IMR-90 (cell line): ENCODE results near the gene USP10. TPM values are rescaled to one million over a fixed set of nuclear protein-coding genes. Genes with fewer than 3 reads are reported as not detected.

Experiments used
- ATAC-seq: fragments of 200-7000 bp; cut with Tn5 transposase; 2 replicates; pipeline ENCODE4 v1.9.1; 2020; ENCODE audit warnings: low read depth, mild to moderate bottlenecking, moderate library complexity
- BruUV-seq: library from RNA; stranded (reverse); fragments of 400-500 nt; replicated peaks from 2 replicates; lab custom pipeline; 2021; lab: Mats Ljungman, UMichigan
- CTCF ChIA-PET: fragments of 300-600 bp; formaldehyde crosslinking; extraction: SDS; loops from one replicate; lab custom pipeline; 2021; ENCODE audit warnings: antibody characterized with exemption; lab: Yijun Ruan, JAX
- POLR2A ChIA-PET: fragments of 300-600 bp; sonication (Branson Sonifier 250); formaldehyde crosslinking; loops from one replicate; lab custom pipeline; 2022; ENCODE audit warnings: antibody characterized with exemption; ENCODE audit not compliant: unreplicated experiment; lab: Charles Lee
- DNase-seq: peaks from one replicate; pipeline ENCODE4 v3.0.0; 2013
- H2AFZ ChIP-seq: replicated peaks from 2 replicates; pipeline ENCODE3; 2013; ENCODE audit warnings: low read length, mild to moderate bottlenecking; ENCODE audit not compliant: poor library complexity
- H2AK5ac ChIP-seq: 2 replicates; pipeline ENCODE4 v1.6.1; 2013; ENCODE audit warnings: low read depth, low read length, inconsistent platforms
- H2AK9ac ChIP-seq: replicated peaks from 2 replicates; pipeline ENCODE3; 2013; ENCODE audit warnings: mild to moderate bottlenecking, low read depth, low read length, moderate library complexity; ENCODE audit not compliant: poor library complexity
- H2BK120ac ChIP-seq: 2 replicates; pipeline ENCODE4 v1.6.1; 2013; ENCODE audit warnings: low read depth, low read length, inconsistent platforms
- H2BK15ac ChIP-seq: 3 replicates; pipeline ENCODE4 v1.6.1; 2013; ENCODE audit warnings: low read depth, low read length, inconsistent platforms
- H2BK20ac ChIP-seq: 2 replicates; pipeline ENCODE4 v1.6.1; 2013; ENCODE audit warnings: low read depth, mild to moderate bottlenecking, inconsistent platforms, low read length, moderate library complexity
- H2BK5ac ChIP-seq: 2 replicates; pipeline ENCODE4 v1.6.1; 2013; ENCODE audit warnings: mild to moderate bottlenecking, low read depth, low read length, inconsistent platforms; ENCODE audit not compliant: poor library complexity, severe bottlenecking
- H3K14ac ChIP-seq: replicated peaks from 2 replicates; pipeline ENCODE4 v1.6.1; 2013; ENCODE audit warnings: low read depth, low read length, inconsistent platforms
- H3K18ac ChIP-seq: 2 replicates; pipeline ENCODE4 v1.6.1; 2013; ENCODE audit warnings: low read depth, low read length, control low read depth
- H3K23ac ChIP-seq: 2 replicates; pipeline ENCODE4 v1.6.1; 2013; ENCODE audit warnings: low read depth, low read length, inconsistent platforms
- H3K27ac ChIP-seq: 2 replicates; pipeline ENCODE4 v1.5.1; 2013; ENCODE audit warnings: mild to moderate bottlenecking, control low read depth, low read length; ENCODE audit not compliant: insufficient read depth
- H3K27me3 ChIP-seq: 2 replicates; pipeline ENCODE4 v1.6.1; 2013; ENCODE audit warnings: low read length; ENCODE audit not compliant: control insufficient read depth, insufficient read depth
- H3K36me3 ChIP-seq: 2 replicates; pipeline ENCODE4 v1.6.1; 2013; ENCODE audit warnings: low read length, mixed read lengths; ENCODE audit not compliant: control insufficient read depth, insufficient read depth
- H3K4ac ChIP-seq: 2 replicates; pipeline ENCODE4 v1.6.1; 2013; ENCODE audit warnings: low read depth, low read length, inconsistent platforms
- H3K4me1 ChIP-seq: 2 replicates; pipeline ENCODE4 v1.6.1; 2013; ENCODE audit warnings: low read length, mixed read lengths; ENCODE audit not compliant: control insufficient read depth, insufficient read depth
- H3K4me2 ChIP-seq: 2 replicates; pipeline ENCODE4 v1.6.1; 2013; ENCODE audit warnings: low read depth, mild to moderate bottlenecking, control low read depth, low read length, moderate library complexity
- H3K4me3 ChIP-seq: 2 replicates; pipeline ENCODE4 v1.5.1; 2013; ENCODE audit warnings: low read depth, mild to moderate bottlenecking, control low read depth, low read length, moderate library complexity; ENCODE audit not compliant: insufficient read depth
- H3K56ac ChIP-seq: 2 replicates; pipeline ENCODE4 v1.6.1; 2013; ENCODE audit warnings: low read length, inconsistent platforms; ENCODE audit not compliant: insufficient read depth; ENCODE audit errors: extremely low read depth
- H3K79me1 ChIP-seq, 2 experiments: 2 replicates each; pipeline ENCODE4 v1.6.1; 2013; ENCODE audit warnings: low read length in 2 of 2, inconsistent platforms in 1 of 2, low read depth in 1 of 2
- H3K9ac ChIP-seq: 2 replicates; pipeline ENCODE4 v1.6.1; 2013; ENCODE audit warnings: low read depth, low read length, control low read depth
- H3K9me1 ChIP-seq: 2 replicates; pipeline ENCODE4 v1.6.1; 2013; ENCODE audit warnings: low read length, inconsistent platforms; ENCODE audit not compliant: insufficient read depth
- H3K9me3 ChIP-seq: 2 replicates; pipeline ENCODE4 v1.6.1; 2013; ENCODE audit warnings: low read length; ENCODE audit not compliant: control insufficient read depth, insufficient read depth
- H4K20me1 ChIP-seq: 2 replicates; pipeline ENCODE4 v1.6.1; 2013; ENCODE audit warnings: low read length, inconsistent platforms; ENCODE audit not compliant: insufficient read depth
- H4K5ac ChIP-seq: 2 replicates; pipeline ENCODE4 v1.6.1; 2013; ENCODE audit warnings: mild to moderate bottlenecking, low read depth, low read length, control low read depth
- H4K8ac ChIP-seq, 2 experiments: 2 replicates each; pipeline ENCODE4 v1.6.1; 2013; ENCODE audit warnings: low read depth in 2 of 2, low read length in 2 of 2, control low read depth in 1 of 2, inconsistent platforms in 1 of 2
- H4K91ac ChIP-seq: 2 replicates; pipeline ENCODE4 v1.6.1; 2013; ENCODE audit warnings: low read depth, low read length, inconsistent platforms; ENCODE audit not compliant: insufficient read depth
- FOS ChIP-seq: fragments of 150-350 bp; IDR thresholded peaks from 2 replicates; pipeline ENCODE4 v1.6.1; 2016; ENCODE audit warnings: low read depth, low read length
- MAFK ChIP-seq: IDR thresholded peaks from 2 replicates; pipeline ENCODE4 v1.6.1; 2012; ENCODE audit warnings: low read depth, low read length, improper control_type of control experiment
- RCOR1 ChIP-seq: IDR thresholded peaks from 2 replicates; pipeline ENCODE4 v1.6.1; 2012; ENCODE audit warnings: mild to moderate bottlenecking, low read length, improper control_type of control experiment; ENCODE audit not compliant: insufficient replicate concordance
- WGBS, 2 experiments: methylation state at CpG; one replicate each; pipeline versions ENCODE4 v1.1.5 to v1.1.7; 2013; ENCODE audit warnings: missing lambda C conversion rate in 2 of 2; ENCODE audit not compliant: insufficient read length in 1 of 2; ENCODE audit errors: extremely low coverage in 2 of 2; 5-methylcytosine and 5-hydroxymethylcytosine counted together
- dilution Hi-C: fragments of 300-500 bp; cut with HindIII; formaldehyde crosslinking; loops from one replicate; pipeline ENCODE4 v1.14.3; 2018; ENCODE audit warnings: low sequenced_read_pairs; ENCODE audit not compliant: unreplicated experiment
- in situ Hi-C: fragments of 300-500 bp; cut with MboI; formaldehyde crosslinking; loops from 3 replicates; pipeline ENCODE4 v1.14.3; 2019; ENCODE audit warnings: low sequenced_read_pairs, inconsistent platforms, mixed read lengths
- intact Hi-C: fragments of 100-400 bp; cut with micrococcal nuclease; formaldehyde crosslinking; loops from 2 replicates; pipeline ENCODE4 v1.10.0; 2022
- polyA plus RNA-seq, 3 experiments: library from polyadenylated mRNA; depleted of rRNA; stranded (reverse); fragments of >200 nt; gene quantifications; 2 replicates each; pipeline ENCODE4 v1.2.3, GENCODE V29; 2012; ENCODE audit warnings: low replicate concordance in 1 of 3
- total RNA-seq: library from RNA; depleted of rRNA; stranded (reverse); fragments of >200 nt; gene quantifications from 2 replicates; pipeline ENCODE4 v1.2.3, GENCODE V29; 2012

The USP10 gene
- total and polyA plus RNA-seq, 2 of the 4 experiments (the other 2 are of a cell fraction), result 54.3 to 79.0 TPM

- TF ChIP-seq RCOR1, result no peak
Measured at GRCh38 chr16:84764970-84765369, 65.2 kb downstream of the USP10 start (continued).

GRCh38 chr16:84765616-84766580 lies 66.1 kb downstream of the USP10 start:
- peaks cover 52% of the 10 kb centered on the region for H3K36me3 ChIP-seq
- peak overlapping the region; percentile 84; the same call in 1 of the 2 replicates for H3K27ac ChIP-seq
- in situ Hi-C loops, result no loop called here

More at GRCh38 chr16:84765616-84766580, 66.1 kb downstream of the USP10 start:
- Histone ChIP-seq H3K18ac (peak overlapping the region; percentile 47), H3K4ac (peak overlapping the region; percentile 49), H2BK15ac (peak overlapping the region; percentile 29; the same call in 2 of the 3 replicates), H3K9me3 (no peaks in the 10 kb centered on the region), H3K9ac (0 out of 2 replicates have a peak overlapping the region, but pooled peaks have one; percentile 0), H3K23ac (no peak overlapping the region), H2BK5ac (peak overlapping the region; percentile 81), H3K56ac (peak overlapping the region; percentile 2; the same call in 1 of the 2 replicates), H4K5ac (peak overlapping the region; percentile 85), H2BK120ac (peak overlapping the region; percentile 49), H4K91ac (peak overlapping the region; percentile 38), H3K4me2 (no peak overlapping the region), H3K4me1 (peaks cover 33% of the 10 kb centered on the region), H3K79me1 (peaks cover 48 to 74% of the 10 kb centered on the region in 2 experiments; a peak in 3 of 4 replicates), H4K20me1 (no peaks in the 10 kb centered on the region), H2AK9ac (no peak overlapping the region), H2AFZ (no peak overlapping the region), H3K27me3 (no peaks in the 10 kb centered on the region), H3K9me1 (peaks cover 26% of the 10 kb centered on the region), H4K8ac (peak overlapping the region in 1 of 2 experiments; percentile 16; a peak in 1 of 4 replicates), H2BK20ac (peak overlapping the region; percentile 20), H3K14ac (no peak overlapping the region; the same call in 1 of the 2 replicates), H3K4me3 (no peak overlapping the region), H2AK5ac (peak overlapping the region; percentile 65; the same call in 1 of the 2 replicates)
- intact Hi-C loops (loop anchor here (2.0 kb wide), 1 partner anchor 67 kb away; no protein-coding TSS in a partner anchor), dilution Hi-C loops (no loop called here)
- ChIA-PET CTCF (no interaction called here), POLR2A (no interaction called here)
- ATAC-seq (no peak; the same call in 1 of the 2 replicates), DNase-seq (no peak)
- no TSS peak for BruUV-seq
- WGBS, 2 experiments, result 87% methylated on average over 6 of the region's 17 CpGs; no CpG with 5 or more reads in 1 of the 2 experiments
- TF ChIP-seq FOS (no peak), MAFK (no peak)
